GM12801 (cell line): Measurements from ENCODE around the gene GCK.

Experiments
- CTCF ChIP-seq: IDR thresholded peaks from one replicate; pipeline ENCODE4 v1.5.1; 2011; ENCODE audit warnings: control low read depth; ENCODE audit not compliant: insufficient read length; ENCODE audit errors: extremely low read depth

The GCK gene

GRCh38 chr7:44153948-44154335 lies 35.3 kb downstream of the GCK start:
- TF ChIP-seq CTCF, result no peak

GRCh38 chr7:44152971-44153947 lies 36.0 kb downstream of the GCK start:
- TF ChIP-seq CTCF, result no peak

- no peak for TF ChIP-seq CTCF
Measured at GRCh38 chr7:44151956-44152355, 37.3 kb downstream of the GCK start.

- no peak for TF ChIP-seq CTCF
Measured at GRCh38 chr7:44150966-44151941, 38.0 kb downstream of the GCK start.

- TF ChIP-seq CTCF, result no peak
Measured at GRCh38 chr7:44150466-44150832, 38.8 kb downstream of the GCK start.

- no peak for TF ChIP-seq CTCF
Measured at GRCh38 chr7:44149571-44150465, 39.4 kb downstream of the GCK start.
